ENCODE data around the gene MEGF11.
A peak's percentile ranks its signal among the peaks of the same experiment; 100 is the strongest.
"Not testable (repeated sequence)": the region's sequence is repeated elsewhere in the genome, so short reads cannot be mapped to it uniquely, and the experiment has no call there.

Gene MEGF11

GRCh38 chr15:65987100-65987499 is 266.4 kb downstream of the MEGF11 start:
- no peak for DNase-seq

DNA sequence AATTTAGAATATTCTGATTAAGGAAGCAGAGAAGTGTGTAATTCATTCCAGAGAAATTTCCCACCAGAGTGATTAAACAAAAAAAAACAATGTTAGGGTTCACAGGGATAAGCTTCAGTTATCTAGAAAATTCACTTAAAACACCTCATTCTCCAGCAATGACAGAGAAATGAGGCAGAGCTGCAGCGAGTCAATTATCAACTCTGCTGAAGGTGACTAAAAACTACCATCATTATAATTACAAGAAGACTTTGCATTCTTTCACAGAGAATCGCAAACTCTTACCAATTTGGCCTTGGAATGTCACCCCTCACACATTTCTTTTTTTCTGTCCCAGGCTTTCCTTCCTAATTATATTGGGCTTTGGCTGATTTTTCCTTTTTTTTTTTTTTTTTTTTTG is 267.1 kb downstream of the MEGF11 start:
- DNase-seq = no peak

- DNase-seq = no peak
These were observed 268.2 kb downstream of the MEGF11 start for GRCh38 chr15:65985387-65985786.

GRCh38 chr15:65982627-65983322 is 270.8 kb downstream of the MEGF11 start:
- no peak for DNase-seq

- peak; percentile 83 for DNase-seq
These were observed 271.5 kb downstream of the MEGF11 start for GRCh38 chr15:65981837-65982626.

DNA sequence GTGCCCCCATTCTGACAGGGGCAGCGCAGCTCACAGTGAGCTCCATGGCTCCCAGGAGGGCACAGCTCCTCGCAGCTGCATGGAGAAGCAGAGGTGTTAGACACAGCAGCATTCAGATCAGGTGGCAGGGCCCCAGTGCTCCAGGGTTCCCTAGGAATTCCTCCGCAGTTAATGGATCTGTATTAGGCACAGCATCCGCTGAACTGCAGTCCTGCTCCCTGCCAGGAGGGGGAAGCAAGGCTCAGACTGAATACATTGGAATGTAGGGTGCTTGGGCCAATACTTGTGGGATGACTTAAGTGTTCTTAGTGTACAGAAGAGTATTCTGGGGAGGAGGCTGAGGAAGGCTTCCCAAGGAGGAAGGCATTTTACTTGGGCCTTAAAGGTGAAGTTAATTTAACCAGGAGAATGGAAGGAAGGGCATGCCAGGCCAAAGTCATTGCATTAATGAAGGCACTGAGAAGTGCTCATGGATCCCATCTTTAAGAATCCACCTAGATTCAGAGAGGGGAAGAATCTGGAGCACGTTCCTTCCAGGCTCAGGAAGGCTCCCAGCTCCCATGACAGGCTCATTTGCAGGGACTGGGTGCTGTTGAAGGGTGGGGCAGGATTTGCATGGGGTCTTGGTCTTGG is 272.6 kb downstream of the MEGF11 start:
- no peak for DNase-seq

GRCh38 chr15:65979837-65980236 is 273.7 kb downstream of the MEGF11 start:
- no peak for DNase-seq

DNA sequence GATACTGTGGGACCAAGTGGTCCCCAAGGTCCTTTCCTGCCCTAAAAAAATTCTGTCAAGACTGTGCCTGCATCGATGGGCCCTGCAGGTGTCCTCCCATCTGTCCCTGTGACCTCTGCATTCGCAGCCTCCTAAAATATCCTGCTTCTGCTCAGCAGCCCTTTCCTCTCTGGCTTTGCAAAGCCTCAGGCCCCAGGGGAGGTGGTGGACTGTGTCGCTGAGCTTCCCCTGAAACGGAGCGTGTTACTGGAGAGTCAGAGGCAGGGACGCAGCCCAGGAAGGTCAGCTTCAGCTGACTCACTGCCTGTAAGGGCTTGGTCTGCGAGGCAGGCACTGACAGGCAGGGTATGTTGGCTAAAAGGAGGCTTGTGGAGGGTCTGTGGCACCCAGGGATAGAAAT is 274.2 kb downstream of the MEGF11 start:
- DNase-seq = no peak

GRCh38 chr15:65978110-65978509 is 275.4 kb downstream of the MEGF11 start:
- no peak for DNase-seq

DNA sequence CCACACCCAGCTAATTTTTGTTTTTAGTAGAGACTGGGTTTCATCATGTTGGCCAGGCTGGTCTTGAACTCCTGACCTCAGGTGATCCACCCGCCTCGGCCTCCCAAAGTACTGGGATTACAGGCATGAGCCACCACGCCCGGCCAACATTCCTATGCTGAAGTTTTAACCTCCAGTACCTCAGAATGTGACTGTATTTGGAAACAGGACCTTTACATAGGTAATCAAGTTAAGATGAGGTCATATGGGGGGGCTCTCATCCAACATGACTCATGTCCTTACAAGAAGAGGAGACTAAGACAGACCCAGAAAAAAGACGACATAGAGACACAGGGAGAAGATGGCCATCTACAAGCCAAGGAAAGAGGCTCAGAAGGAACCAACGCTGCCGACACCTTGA is 277.4 kb downstream of the MEGF11 start:
- not testable (repeated sequence) for DNase-seq

DNA sequence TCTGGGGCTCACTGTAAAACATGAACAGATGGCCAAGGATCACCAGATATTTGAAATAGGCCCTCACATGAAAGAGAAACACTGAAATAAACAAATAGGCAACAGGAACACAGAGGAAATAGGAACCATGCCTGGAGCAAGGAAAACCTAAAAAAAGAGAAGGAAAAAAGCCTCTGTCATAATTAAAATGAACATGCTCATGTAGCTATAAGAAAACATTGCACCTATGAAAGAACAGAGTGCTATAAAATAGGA is 281.9 kb downstream of the MEGF11 start:
- no peak for DNase-seq

- DNase-seq = no peak
These were observed 282.4 kb downstream of the MEGF11 start for GRCh38 chr15:65970937-65971740.

GRCh38 chr15:65969865-65970816 is 283.4 kb downstream of the MEGF11 start:
- no peak for DNase-seq

- no peak for DNase-seq
These were observed 285.0 kb downstream of the MEGF11 start for GRCh38 chr15:65968511-65968910.

GRCh38 chr15:65964792-65965433 is 288.6 kb downstream of the MEGF11 start:
- DNase-seq = no peak

GRCh38 chr15:65963911-65964482 is 289.6 kb downstream of the MEGF11 start:
- no peak for DNase-seq

- DNase-seq = no peak
These were observed 290.2 kb downstream of the MEGF11 start for GRCh38 chr15:65963358-65963757.

DNA sequence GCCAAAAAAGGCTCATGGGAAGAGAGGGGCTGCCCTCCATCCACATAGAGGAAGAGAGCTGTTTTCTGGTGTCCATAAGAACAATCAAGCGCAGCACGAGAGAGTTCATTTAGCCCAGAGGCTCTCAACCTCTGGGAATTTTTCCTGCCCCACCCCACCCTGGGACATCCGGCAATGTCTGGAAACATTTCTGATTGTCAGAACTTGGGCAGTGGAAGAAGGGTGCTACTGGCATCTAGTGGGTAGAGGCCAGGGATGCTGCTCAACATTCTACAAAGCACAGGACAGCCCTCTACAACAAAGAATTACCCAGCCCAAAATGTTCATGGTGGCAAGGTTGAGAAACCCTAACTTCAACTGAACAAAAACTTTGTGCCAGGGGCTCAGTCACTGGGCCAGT is 291.4 kb downstream of the MEGF11 start:
- DNase-seq = no peak

DNA sequence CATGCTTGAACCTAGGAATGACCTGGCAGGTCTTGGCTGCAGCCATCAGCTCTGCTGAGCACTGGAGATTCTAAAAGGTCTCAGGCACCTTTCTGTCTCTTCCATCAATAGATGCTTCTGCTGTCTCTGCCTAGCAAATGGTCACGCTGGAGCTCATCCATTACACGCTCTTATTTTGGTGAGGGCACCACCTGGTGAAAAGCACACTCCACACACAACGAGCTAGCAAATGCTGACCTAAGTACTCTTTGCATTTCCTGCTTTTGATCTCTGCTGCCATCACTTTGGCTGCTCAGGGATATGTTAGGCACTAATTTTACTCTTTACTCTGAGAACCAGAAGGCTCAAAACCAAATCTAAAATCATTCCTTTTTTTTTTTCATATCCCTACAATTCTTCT is 293.0 kb downstream of the MEGF11 start:
- no peak for DNase-seq

DNA sequence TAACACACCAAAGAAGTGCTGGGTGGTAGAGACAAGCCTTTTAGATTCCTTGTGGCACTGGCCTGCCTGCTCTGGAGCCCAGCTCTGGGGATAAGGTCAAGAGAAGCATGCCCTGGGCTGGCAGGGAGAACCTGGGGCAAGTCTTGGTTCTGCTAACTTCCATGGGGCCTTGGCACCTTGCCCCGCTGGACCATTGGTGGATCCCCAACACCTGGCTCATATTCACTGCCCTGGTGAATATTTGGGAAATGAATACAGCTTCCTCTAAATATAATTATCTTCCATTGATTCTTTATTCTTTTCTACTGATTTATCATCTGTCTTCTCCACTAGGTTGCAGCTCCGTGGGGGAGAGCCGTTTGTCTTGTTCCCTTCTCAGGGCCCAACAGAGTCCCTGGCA is 294.7 kb downstream of the MEGF11 start:
- no peak for DNase-seq

DNA sequence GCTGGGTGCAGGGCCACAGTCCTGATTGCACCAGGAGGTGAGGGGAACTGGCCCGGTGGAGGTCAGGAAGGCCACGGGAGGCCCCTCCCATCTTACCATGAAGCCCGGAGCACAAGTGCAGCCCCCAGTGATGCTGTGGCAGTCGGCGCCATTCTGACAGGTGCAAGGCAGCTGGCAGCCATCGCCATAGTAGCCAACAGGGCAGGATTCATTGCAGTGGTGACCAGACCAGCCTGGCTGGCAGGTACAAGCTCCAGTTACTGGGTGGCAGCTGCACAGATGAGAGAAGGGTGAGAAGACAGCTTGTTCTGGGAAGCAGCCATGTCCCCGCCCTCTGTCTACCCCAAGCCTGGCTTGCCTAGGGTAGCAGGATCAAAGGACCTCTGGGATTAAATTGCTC is 296.1 kb downstream of the MEGF11 start:
- no peak for DNase-seq

Measured in activated CD8-positive, alpha-beta memory T cell treated with anti-CD3 and anti-CD28 coated beads for 24 hours (primary cell).